ENCODE measurements around the gene CDH23. TPM values are rescaled to one million over a fixed set of nuclear protein-coding genes. Genes with fewer than 3 reads are reported as not detected.

Gene CDH23
- total RNA-seq, 4 donors from 2014 or later = 14.4 to 29.6 (median 19.7) TPM

DNA sequence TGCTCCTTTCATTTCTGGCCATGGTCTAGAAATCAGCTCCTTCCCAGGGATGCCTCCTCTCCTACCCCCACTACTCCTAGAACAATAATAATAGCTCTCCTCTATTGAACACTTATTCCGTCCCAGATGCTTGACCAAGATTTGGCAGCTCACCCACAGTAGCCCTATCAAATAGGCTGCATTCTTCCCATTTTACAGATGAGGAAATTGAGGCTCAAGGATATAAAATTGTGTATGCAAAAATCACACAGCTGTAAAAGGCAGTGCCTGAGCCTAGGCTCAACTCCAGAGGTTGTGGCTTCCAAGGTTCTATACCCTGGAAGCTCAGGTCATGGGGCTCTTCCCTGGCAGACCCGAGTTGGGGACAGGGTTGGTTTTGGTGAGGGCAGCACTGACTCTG is 240.6 kb downstream of the CDH23 start:
- intact Hi-C loops (cut with DNase I) = no loop called here
- TF ChIP-seq POLR2AphosphoS5 (IDR thresholded peaks at IDR 0.05) (no peak), EP300 (IDR thresholded peaks at IDR 0.05) (no peak), POLR2A (IDR thresholded peaks at IDR 0.05; ENCODE audit: low read depth) (no peak)
- TF ChIP-seq, protein P1, sequence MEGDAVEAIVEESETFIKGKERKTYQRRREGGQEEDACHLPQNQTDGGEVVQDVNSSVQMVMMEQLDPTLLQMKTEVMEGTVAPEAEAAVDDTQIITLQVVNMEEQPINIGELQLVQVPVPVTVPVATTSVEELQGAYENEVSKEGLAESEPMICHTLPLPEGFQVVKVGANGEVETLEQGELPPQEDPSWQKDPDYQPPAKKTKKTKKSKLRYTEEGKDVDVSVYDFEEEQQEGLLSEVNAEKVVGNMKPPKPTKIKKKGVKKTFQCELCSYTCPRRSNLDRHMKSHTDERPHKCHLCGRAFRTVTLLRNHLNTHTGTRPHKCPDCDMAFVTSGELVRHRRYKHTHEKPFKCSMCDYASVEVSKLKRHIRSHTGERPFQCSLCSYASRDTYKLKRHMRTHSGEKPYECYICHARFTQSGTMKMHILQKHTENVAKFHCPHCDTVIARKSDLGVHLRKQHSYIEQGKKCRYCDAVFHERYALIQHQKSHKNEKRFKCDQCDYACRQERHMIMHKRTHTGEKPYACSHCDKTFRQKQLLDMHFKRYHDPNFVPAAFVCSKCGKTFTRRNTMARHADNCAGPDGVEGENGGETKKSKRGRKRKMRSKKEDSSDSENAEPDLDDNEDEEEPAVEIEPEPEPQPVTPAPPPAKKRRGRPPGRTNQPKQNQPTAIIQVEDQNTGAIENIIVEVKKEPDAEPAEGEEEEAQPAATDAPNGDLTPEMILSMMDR (IDR thresholded peaks at IDR 0.05) = no peak
- DNase-seq (ENCODE audit: extremely low spot score) = no peak
- H3K27me3 ChIP-seq = no peaks in the 10 kb centered on the region
- no peaks in the 10 kb centered on the region for H3K36me3 ChIP-seq
- no peak overlapping the region for H3K4me3 ChIP-seq
- H3K4me1 ChIP-seq = peaks cover 6 to 32% (median 26%) of the 10 kb centered on the region in 4 donors
- WGBS = 80% methylated on average over 2 of the region's 2 CpGs
- no peaks in the 10 kb centered on the region for H3K9me3 ChIP-seq
- no peak overlapping the region for H3K27ac ChIP-seq (replicated peaks in 1 of 4)

DNA sequence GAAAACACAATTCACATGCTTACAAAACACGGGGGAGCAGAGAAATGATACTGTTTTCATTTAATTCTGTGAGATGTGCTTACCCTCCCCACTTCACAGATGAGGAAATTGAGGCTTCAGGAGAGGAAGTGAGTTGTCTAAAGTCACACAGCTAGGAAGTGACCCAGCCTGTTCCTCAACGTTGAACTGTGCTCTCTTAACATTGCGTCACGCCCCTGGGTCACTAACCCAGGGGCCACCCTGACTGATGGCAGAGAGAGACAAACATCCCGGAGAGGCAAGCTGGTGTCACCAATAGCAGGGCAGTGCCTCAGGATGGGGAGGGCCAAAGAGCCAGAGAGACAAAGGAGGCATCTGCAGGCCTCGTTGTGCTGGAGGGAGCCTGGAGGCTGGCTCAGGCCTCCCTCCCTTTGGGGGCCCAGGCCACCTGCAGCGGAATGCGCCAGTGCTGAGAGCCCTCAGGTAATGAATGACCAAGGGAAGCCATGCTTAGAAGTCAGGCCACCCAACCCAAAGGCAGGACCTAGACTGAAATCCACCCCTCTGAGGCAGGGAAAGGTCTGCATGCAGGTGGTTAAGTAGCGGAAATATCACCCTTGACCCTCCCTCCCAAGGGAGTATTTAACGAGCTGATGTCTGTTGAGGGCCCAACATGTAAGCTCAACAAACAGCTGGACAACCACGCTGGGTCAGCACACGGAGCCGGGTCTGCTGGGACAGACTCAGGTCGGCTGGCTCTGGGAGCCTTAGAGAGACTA is 241.5 kb downstream of the CDH23 start:
- no peaks in the 10 kb centered on the region for H3K27me3 ChIP-seq
- no peak for TF ChIP-seq POLR2AphosphoS5 (IDR thresholded peaks at IDR 0.05)
- 72% methylated on average over 13 of the region's 14 CpGs for WGBS
- no peak for DNase-seq (ENCODE audit: extremely low spot score)
- no peaks in the 10 kb centered on the region for H3K9me3 ChIP-seq
- H3K27ac ChIP-seq (replicated peaks in 1 of 4) = no peak overlapping the region
- H3K4me1 ChIP-seq = peaks cover 6 to 27% (median 19%) of the 10 kb centered on the region in 4 donors
- H3K36me3 ChIP-seq = no peaks in the 10 kb centered on the region
- intact Hi-C loops (cut with DNase I) = no loop called here
- no peak overlapping the region for H3K4me3 ChIP-seq

DNA sequence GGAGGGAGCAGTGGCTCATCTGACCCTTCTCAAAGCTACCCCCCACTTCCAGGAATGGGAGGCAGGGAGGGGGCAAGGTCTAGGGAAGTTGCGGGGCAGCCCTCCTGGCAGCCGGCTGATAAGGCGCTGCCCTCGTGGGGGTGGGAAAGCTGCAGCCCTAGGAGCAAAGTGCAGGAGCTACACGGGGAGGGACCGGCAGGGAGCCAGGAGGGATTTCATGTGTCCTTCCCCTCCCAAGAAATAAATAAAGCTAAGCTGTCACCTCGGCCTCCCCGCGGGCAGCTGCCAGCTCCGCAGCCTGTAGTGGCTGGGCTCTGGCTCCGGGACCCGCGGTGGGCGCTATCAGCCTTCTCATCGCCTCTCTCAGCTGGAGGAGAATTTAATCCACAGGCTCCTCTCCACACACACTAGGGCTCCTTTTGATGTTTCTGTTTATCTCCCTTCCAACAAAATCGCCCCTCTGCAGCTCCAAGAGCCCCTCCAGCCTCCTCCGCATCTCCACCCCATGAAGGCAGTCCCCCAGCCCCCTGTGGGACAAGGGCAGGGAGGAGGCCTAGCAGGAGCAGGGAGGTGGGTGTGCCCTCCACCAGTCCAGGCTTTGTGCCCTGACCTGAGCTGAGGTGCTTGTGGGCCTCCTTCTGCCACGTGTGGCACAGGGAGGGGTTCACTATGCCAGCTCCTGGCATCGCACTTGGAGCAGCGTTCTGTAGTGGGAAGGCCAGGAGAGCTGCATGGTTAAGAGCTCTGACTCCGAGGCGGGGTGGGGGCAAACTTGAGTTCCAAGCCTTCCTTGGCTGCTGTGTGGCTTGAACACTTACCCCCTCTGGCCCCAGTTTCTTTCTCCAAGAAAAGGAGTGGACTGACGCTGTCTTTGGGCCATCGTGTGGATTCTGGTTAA is 242.4 kb downstream of the CDH23 start:
- Histone ChIP-seq H3K4me1 (peaks cover 6 to 21% (median 13%) of the 10 kb centered on the region in 4 donors), H3K36me3 (no peaks in the 10 kb centered on the region), H3K9me3 (no peaks in the 10 kb centered on the region), H3K27me3 (no peaks in the 10 kb centered on the region), H3K27ac (replicated peaks in 1 of 4) (no peak overlapping the region), H3K4me3 (no peak overlapping the region)
- 75% methylated on average over 23 of the region's 24 CpGs for WGBS
- no peak for DNase-seq (ENCODE audit: extremely low spot score)
- no peak for TF ChIP-seq POLR2A (IDR thresholded peaks at IDR 0.05; ENCODE audit: low read depth)
- TF ChIP-seq, protein P1 (IDR thresholded peaks at IDR 0.05) = no peak
- no peak for TF ChIP-seq POLR2AphosphoS5 (IDR thresholded peaks at IDR 0.05)
- TF ChIP-seq EP300 (IDR thresholded peaks at IDR 0.05) = no peak
- intact Hi-C loops (cut with DNase I) = no loop called here

DNA sequence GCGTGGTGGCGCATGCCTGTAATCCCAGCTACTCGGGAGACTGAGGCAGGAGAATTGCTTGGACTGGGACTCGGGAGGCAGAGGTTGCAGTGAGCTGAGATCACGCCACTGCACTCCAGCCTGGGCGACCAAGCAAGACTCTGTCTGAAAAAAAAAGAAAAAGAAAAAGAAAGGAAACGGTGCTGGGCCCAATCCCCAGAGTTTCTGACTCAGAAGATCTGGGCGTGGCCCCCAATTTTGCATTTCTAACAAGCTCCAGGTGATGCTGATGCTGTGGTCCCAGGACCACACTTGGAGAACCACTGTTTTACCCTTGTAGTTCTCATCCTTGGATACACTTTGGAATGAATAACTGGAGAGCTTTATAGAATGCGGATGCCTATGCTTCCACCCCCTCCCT is 243.9 kb downstream of the CDH23 start:
- no peak for DNase-seq (ENCODE audit: extremely low spot score)
- WGBS = 77% methylated on average over 9 of the region's 9 CpGs
- Histone ChIP-seq H3K27me3 (no peaks in the 10 kb centered on the region), H3K9me3 (no peaks in the 10 kb centered on the region), H3K4me3 (no peak overlapping the region), H3K36me3 (no peaks in the 10 kb centered on the region), H3K4me1 (peaks cover 0 to 10% (median under 1%) of the 10 kb centered on the region in 4 donors), H3K27ac (replicated peaks in 1 of 4) (no peak overlapping the region)
- intact Hi-C loops (cut with DNase I) = no loop called here
- TF ChIP-seq, protein P1 (IDR thresholded peaks at IDR 0.05) = no peak
- TF ChIP-seq POLR2A (IDR thresholded peaks at IDR 0.05; ENCODE audit: low read depth) = no peak
- TF ChIP-seq POLR2AphosphoS5 (IDR thresholded peaks at IDR 0.05) = no peak
- TF ChIP-seq EP300 (IDR thresholded peaks at IDR 0.05) = no peak

DNA sequence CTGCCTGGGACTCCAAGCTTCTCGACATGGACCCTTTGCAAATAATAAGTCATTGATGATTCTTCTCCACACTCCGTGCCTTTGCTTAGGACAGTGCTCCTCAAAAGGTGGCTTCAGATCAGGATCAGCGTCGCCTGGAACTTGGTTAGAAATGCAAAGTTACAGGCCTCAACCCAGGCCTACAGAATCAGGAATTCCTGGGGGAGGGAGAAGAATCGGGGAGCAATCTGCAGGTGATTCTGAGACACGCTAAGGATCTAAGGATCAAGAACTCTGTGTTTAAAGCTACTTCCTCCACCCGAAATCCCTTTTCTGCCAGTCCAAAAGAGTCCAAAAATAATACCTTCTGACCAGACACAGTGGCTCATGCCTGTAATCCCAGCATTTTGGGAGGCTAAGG is 244.7 kb downstream of the CDH23 start:
- DNase-seq (ENCODE audit: extremely low spot score) = no peak
- Histone ChIP-seq H3K4me1 (peaks cover 0 to 10% (median 0%) of the 10 kb centered on the region in 4 donors), H3K27ac (replicated peaks in 1 of 4) (no peak overlapping the region), H3K36me3 (no peaks in the 10 kb centered on the region), H3K9me3 (no peaks in the 10 kb centered on the region), H3K27me3 (no peaks in the 10 kb centered on the region), H3K4me3 (no peak overlapping the region)
- no peak for TF ChIP-seq EP300 (IDR thresholded peaks at IDR 0.05)
- no peak for TF ChIP-seq POLR2A (IDR thresholded peaks at IDR 0.05; ENCODE audit: low read depth)
- TF ChIP-seq POLR2AphosphoS5 (IDR thresholded peaks at IDR 0.05) = no peak
- TF ChIP-seq, protein P1 (IDR thresholded peaks at IDR 0.05) = no peak
- 90% methylated on average over 7 of the region's 7 CpGs for WGBS
- intact Hi-C loops (cut with DNase I) = no loop called here
